ENCODE data around the gene SLC1A2. TPM values are rescaled to one million over a fixed set of nuclear protein-coding genes. Genes with fewer than 3 reads are reported as not detected.

The SLC1A2 gene
- total RNA-seq, 4 donors from 2014 or later = 0.84 to 2.1 (median 1.2) TPM

- intact Hi-C loops (cut with DNase I; ENCODE audit: low total_unique reads) = no loop called here
- WGBS, 2 donors = 43 to 47% methylated on average over 1 of the region's 1 CpG
- TF ChIP-seq CTCF (IDR thresholded peaks at IDR 0.05) = no peak
- no peak for TF ChIP-seq POLR2A (IDR thresholded peaks at IDR 0.05)
- no peak overlapping the region for H3K4me3 ChIP-seq (ENCODE audit: low read depth, poor library complexity, severe bottlenecking)
- no peak for DNase-seq (ENCODE audit: low spot score in 2 of 2)
These were observed 143.6 kb downstream of the SLC1A2 start for GRCh38 chr11:35275786-35276170.

GRCh38 chr11:35274909-35275785 is 144.2 kb downstream of the SLC1A2 start:
- peak; percentile 51 to 92 for DNase-seq (ENCODE audit: low spot score in 2 of 2)
- TF ChIP-seq CTCF (IDR thresholded peaks at IDR 0.05) = no peak
- TF ChIP-seq POLR2A (IDR thresholded peaks at IDR 0.05) = no peak
- intact Hi-C loops (cut with DNase I; ENCODE audit: low total_unique reads) = no loop called here
- no peak overlapping the region for H3K4me3 ChIP-seq (ENCODE audit: low read depth, poor library complexity, severe bottlenecking)
- 17 to 26% methylated on average over 6 of the region's 6 CpGs for WGBS, 2 donors

GRCh38 chr11:35272391-35272902 is 146.9 kb downstream of the SLC1A2 start:
- intact Hi-C loops (cut with DNase I; ENCODE audit: low total_unique reads) = no loop called here
- TF ChIP-seq CTCF (IDR thresholded peaks at IDR 0.05) (no peak), POLR2A (IDR thresholded peaks at IDR 0.05) (no peak)
- 84 to 89% methylated on average over 5 of the region's 5 CpGs for WGBS, 2 donors
- no peak overlapping the region for H3K4me3 ChIP-seq (ENCODE audit: low read depth, poor library complexity, severe bottlenecking)
- DNase-seq (ENCODE audit: low spot score in 2 of 2) = no peak

GRCh38 chr11:35271031-35271430 is 148.3 kb downstream of the SLC1A2 start:
- no peak for DNase-seq (ENCODE audit: low spot score in 2 of 2)
- 79 to 87% methylated on average over 3 of the region's 3 CpGs for WGBS, 2 donors
- intact Hi-C loops (cut with DNase I; ENCODE audit: low total_unique reads) = no loop called here
- no peak for TF ChIP-seq CTCF (IDR thresholded peaks at IDR 0.05)
- no peak for TF ChIP-seq POLR2A (IDR thresholded peaks at IDR 0.05)
- no peak overlapping the region for H3K4me3 ChIP-seq (ENCODE audit: low read depth, poor library complexity, severe bottlenecking)

- WGBS, 2 donors = 63 to 68% methylated on average over 1 of the region's 1 CpG
- H3K4me3 ChIP-seq (ENCODE audit: low read depth, poor library complexity, severe bottlenecking) = no peak overlapping the region
- intact Hi-C loops (cut with DNase I; ENCODE audit: low total_unique reads) = no loop called here
- TF ChIP-seq POLR2A (IDR thresholded peaks at IDR 0.05) (no peak), CTCF (IDR thresholded peaks at IDR 0.05) (no peak)
- no peak for DNase-seq (ENCODE audit: low spot score in 2 of 2)
These were observed 149.0 kb downstream of the SLC1A2 start for GRCh38 chr11:35270342-35270741.

Measured in lower leg skin (tissue), 4 donors.